NCI-H748 treated with DMSO at 0.1 percent for 48 hours (cell line): Measurements from ENCODE around the gene C19orf47.

Experiments
- DNase-seq: peaks from one replicate; lab custom pipeline; 2025; lab: John Stamatoyannopoulos, UW

Gene C19orf47

GRCh38 chr19:40315812-40316470, 32.3 kb downstream of the C19orf47 start:
- DNase-seq: no peak

GRCh38 chr19:40314656-40315055, 33.5 kb downstream of the C19orf47 start:
- no peak for DNase-seq

DNA sequence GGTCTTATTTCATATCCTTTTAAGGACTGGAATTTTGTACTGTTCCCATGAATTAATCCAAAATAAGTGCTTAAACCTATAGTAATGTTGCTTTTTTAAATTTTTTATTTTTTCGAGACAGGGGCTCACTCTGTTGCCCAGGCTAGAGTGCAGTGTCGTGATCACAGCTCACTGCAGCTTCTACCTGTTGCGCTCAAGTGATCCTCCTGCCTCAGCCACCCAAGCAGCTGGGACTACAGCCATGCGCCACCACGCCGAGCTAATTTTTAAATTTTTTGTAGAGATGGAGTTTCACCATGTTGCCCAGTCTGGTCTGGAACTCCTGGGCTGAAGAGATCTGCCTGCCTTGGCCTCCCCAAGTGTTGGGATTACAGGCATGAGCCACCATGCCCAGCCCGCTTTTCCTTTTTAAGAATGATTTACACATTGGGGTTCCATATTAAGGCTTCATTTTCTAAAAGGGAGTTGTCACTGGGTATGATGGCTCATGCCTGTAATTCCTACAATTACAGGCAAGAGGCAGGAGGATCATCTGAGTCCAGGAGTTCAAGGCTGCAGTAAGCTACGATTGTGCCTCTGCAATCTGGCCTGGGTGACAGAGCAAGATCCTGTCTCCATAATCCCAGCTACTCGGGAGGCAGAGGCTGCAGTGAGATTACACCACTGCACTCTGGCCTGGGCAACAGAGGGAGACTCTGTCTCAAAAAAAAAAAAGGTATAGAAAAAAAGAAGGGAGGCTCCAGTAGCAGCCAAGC, 34.8 kb downstream of the C19orf47 start:
- DNase-seq: no peak

DNA sequence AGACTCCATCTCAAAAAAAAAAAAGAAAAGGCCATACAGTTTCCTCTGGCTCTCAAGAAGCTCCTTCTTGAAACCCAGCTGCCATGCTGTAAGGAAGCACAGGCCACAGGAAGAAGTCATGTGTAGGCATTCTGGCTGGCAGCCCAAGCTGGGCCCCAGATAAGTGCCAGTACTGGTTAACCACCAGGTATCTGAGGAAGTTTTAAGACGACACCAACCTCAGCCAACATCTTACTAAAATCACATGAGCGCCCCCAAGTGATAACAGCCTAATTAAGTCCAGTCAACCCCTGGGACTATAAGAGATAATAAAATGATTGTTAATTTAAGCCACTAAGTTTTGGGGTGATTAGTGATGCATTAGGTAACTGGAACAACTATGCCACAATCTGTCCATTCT, 35.7 kb downstream of the C19orf47 start:
- no peak for DNase-seq

GRCh38 chr19:40309666-40310065, 38.5 kb downstream of the C19orf47 start:
- DNase-seq: no peak

- DNase-seq: peak; percentile 72
These were observed 42.8 kb downstream of the C19orf47 start for GRCh38 chr19:40305403-40305802.

DNA sequence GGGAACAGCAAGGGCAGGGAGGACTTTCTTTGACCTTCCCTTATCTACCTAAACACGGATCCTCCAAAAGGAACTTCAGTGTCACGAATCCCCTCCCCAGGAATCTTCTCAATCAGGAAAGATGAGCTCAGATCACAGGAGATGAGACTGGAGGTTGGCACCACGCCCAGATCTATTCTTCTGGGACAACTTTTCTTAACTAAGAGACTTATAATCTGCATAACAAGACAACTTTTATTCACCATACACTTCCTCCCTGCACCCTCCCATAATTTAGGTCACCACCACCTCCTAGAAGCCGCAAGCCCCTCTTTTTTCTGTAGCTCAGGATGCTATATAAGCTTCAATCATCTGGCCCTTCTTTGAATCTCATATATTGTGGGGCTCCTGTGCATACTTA, 43.9 kb downstream of the C19orf47 start:
- no peak for DNase-seq

GRCh38 chr19:40303765-40304164, 44.4 kb downstream of the C19orf47 start:
- DNase-seq: no peak

DNA sequence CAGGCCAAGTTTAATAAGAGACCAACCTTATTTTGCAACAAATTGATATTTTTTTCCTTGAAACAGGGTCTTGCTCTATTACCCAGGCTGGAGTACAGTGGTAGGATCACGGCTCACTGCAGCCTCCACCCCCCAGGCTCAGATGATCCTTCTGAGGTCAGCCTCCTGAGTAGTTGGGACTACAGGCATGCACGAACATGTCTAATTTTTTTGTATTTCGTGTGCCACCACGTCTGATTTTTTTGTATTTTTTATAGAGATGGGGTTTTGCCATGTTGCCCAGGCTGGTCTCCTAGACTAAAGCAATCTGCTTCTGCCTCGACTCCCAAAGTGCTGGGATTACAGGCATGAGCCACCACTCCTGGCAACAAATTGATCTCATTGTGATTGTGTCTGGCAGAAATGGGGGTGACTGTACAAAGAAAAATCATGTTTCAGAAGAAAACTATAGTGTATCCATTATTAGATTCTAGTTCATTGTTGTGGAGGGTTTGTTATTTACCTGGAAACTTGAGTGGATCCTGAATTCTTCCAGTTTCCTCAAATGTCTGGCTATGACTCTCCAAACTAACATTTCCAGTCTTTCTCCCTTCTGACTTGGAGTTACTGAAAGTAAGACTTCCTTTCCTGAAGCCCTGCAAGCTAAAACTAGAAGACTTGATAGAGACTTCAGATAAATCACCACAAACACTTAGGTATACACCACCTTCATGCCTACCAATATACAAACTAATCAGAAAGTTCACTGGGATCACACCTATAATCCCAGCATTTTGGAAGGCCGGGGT, 45.8 kb downstream of the C19orf47 start:
- DNase-seq: no peak

DNA sequence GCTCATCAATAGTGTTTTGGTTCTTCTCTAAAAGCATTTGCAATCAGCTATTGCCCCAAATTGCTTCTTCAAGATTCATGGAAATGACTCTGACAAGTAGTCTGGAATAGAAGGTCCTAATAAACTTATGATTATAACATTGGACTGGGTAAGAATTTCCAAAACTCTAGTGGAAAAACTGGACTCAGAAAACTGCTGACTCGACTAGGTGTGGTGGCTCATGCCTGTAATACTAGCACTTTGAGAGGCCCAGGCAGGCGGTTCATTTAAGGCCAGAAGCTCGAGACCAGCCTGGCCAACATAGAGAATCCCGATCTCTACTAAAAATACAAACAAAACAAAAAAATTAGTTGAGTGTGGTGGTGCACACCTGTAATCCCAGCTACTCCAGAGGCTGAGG, 47.5 kb downstream of the C19orf47 start:
- no peak for DNase-seq

DNA sequence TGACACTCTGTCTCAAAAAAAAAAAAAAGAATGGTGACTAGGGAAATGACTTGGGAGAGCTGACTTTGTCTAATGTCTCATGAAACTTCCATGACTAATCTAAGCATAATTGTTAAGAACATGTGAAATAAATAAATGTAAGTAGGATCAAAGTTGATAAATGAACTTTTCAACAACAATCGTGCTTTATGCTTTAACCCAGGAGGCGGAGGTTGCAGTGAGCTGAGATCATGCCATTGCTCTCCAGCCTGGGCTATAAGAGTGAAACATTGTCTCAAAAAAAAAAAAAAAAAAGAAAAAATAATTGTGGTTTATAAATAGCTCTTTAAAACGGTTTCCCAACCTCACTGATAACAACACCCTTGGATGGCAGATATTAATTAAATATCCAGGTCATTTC, 50.2 kb downstream of the C19orf47 start:
- no peak for DNase-seq

GRCh38 chr19:40294560-40294959, 53.6 kb downstream of the C19orf47 start:
- no peak for DNase-seq

- no peak for DNase-seq
These were observed 61.2 kb downstream of the C19orf47 start for GRCh38 chr19:40286971-40287421.

DNA sequence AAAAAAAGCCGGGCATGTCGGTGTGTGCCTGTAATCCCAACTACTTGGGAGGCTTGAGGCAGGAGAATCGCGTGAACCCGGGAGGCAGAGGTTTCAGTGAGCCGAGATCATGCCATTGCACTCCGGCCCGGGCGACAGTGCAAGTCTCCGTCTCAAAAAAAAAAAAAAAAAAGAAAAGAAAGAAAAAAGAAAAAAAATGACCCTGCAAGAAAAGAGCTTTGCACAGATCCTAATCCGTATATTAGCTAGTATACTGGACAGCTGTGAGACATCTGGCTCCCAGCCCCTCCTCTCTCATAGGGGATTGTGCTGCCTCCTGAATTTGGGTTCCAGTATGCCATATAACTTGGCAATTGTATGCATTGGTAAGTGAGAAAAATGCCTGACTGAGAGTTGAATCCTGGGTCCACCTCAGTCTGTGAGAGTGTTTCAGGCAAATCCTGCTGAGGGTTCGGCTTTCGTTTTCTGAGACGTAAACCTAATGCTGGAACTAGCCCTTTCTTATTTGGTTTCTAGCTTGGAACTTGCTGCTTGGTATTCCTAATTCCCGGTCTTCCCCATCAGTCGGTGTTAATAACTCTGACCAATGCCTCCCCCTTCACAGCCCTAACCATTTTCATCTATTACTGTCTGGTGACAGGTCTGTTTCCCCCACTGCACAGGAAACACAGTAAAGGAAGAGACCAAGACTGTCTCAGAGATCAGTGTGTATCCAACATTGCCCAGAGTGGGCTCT, 61.8 kb downstream of the C19orf47 start:
- DNase-seq: no peak

GRCh38 chr19:40285353-40286234, 62.6 kb downstream of the C19orf47 start:
- DNase-seq: peak; percentile 100

DNA sequence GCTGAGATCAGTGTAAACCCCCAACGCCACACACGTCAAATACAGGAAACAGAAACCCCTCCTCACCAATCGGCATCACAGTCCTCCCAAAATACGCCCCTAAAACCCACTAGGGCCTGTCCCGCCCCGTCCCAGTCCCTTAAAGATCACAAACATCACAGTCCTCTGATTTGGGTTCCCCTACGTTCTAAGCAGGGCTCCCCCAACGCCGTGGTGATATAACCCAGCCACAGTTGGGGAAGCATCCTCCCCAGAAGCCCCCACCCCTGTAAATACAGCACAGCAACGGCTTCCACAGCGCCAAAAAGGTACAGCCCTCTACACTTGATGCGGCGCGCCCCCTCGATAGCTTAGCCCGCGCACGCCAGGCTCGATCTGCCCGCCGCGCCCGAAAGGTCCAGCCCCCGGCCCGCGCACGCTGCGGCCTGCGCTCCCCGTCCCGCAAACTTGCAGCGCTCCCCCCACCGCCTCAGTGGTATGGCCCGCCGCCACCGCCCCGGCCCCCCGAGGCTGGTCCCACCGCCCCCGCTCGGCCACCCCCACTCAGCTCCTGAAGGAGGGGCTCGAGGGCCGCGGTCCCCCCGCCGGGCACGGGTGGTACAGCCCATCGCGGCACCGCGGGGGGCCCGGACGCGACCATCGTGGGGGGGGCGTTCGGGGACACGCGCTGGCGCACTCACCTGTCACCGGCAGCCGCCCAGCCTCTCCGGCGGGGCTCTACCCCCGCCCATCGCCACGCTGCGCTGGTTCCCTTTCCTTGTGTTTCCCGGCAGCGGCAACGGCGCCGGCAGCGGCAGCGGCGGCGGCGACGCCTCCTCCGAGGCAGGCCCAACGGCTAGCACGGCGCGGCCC, 63.5 kb downstream of the C19orf47 start, which contains the start of gene AKT2:
Gene AKT2 (minus strand): TSS at position 845 of the 852 bp plus-strand sequence. CDS start 20,078 bp downstream, outside the sequence.
- DNase-seq: peak; percentile 83

DNA sequence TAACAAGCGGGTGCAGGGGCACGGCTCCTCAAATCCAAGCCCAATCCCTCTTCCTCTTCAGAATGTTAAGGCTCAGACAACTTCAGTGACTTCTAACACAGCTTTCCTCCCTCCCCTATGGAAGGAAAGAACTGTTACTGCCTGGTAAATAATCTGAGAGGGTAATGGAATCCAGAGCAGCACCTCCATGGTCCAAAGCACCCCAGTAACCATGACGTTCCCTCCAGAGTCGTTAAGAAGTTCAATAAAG, 64.0 kb downstream of the C19orf47 start:
- DNase-seq: no peak

GRCh38 chr19:40283414-40284250, 64.6 kb downstream of the C19orf47 start:
- DNase-seq: no peak

- no peak for DNase-seq
These were observed 65.3 kb downstream of the C19orf47 start for GRCh38 chr19:40282920-40283319.
